GM15510 (cell line): ENCODE results near the gene GNAO1.

ENCODE experiments used
- POLR2A ChIP-seq: IDR thresholded peaks from 3 replicates; pipeline ENCODE4 v1.6.1; 2011; ENCODE audit warnings: borderline replicate concordance; ENCODE audit not compliant: insufficient read length; ENCODE audit errors: extremely low read depth

GNAO1 gene

DNA sequence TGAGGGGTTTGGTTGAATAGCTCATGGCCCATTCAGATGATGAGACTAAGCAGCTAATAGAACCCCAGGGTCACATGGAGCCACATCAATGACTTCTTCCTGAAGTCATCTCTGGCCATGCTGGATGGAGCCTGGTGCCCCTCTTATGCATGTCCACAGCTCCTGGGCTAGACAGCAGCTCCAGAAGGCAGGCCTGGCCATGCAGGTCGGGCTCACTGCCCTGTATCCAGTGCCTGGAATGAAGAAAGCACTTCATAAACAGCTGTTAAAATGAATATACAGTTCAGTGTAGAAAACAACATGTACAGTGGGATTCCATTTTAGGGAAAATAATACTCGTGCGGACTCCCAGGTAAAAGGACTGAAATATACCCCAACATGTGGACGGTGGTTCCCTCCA, 73.9 kb downstream of the GNAO1 start:
- TF ChIP-seq POLR2A: no peak

DNA sequence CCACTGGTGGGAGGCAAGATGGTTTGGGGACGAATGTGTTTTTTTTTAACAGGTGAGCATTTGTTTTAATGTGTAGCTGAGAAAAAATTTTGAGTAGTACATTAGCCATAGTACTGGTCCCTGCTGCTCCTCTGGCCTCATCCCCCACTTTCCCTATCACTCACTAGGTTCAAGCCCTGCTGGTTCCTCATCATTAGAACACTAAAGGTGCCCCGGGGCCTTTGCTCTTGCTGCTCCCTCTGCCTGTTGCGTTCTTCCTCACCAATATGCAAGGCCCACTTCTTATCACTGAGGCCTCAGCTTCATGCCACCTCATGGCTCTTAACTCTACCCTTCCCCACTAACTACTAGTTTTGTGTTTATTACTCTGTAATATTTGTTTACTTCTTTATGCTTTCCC, 74.5 kb downstream of the GNAO1 start:
- no peak for TF ChIP-seq POLR2A

GRCh38 chr16:56266641-56267607, 75.6 kb downstream of the GNAO1 start:
- TF ChIP-seq POLR2A: no peak

GRCh38 chr16:56267888-56268287, 76.6 kb downstream of the GNAO1 start:
- no peak for TF ChIP-seq POLR2A

DNA sequence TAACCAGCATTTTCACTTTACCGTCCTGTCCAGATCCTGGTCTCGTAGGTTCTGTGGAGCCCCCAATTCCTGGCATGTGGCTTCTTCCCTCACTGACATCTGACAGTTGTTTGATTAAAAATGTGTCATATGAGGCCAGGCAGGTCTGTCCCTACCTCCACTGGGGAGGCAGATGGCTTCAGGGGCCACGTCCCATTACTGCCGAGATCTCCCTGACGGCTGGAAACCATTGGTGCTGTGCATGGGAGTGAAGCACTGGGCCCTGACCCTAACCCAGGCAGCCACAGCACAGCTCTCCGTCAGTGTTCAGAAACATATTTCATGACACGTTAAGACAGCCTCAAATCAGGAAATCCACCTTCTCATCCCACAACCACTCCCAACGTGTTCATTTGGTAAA, 77.5 kb downstream of the GNAO1 start:
- no peak for TF ChIP-seq POLR2A

- TF ChIP-seq POLR2A: no peak
These were observed 78.0 kb downstream of the GNAO1 start for GRCh38 chr16:56269281-56269680.

- no peak for TF ChIP-seq POLR2A
These were observed 78.8 kb downstream of the GNAO1 start for GRCh38 chr16:56269811-56270684.

DNA sequence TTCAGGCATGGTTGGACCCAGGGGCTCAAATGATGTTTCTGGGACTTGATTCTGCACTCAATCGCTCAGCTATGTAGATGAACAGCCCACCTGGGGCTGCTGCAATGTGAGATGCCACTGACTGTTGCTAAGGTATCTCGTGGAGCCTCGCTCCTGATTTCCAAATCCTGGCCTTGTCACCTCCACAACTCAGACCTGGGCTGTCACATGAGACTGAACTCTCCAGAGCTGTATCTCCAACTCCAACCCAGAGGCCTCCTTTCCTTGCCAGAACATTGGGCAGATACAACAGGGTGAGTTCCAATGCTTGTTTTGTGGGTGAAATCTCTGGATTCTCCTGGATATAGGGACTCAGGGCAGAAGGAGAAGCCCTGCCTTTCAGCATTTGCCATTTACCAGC, 79.5 kb downstream of the GNAO1 start:
- TF ChIP-seq POLR2A: no peak

DNA sequence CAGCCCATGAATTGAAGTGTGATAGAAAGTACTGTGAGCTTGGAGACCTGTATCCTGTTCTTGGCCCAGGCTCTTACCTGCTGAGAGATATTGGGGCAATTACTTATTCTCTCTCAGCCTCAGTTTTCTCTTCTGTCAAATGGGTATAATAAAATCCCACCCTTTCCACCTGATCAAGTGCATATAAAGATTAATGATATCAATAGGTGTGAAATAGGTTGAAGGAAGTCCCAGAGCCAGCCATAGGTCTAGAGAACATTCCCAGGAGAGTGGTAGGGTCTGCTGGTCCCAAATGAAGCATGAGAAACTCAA, 81.2 kb downstream of the GNAO1 start:
- TF ChIP-seq POLR2A: no peak

- TF ChIP-seq POLR2A: no peak
These were observed 82.3 kb downstream of the GNAO1 start for GRCh38 chr16:56273615-56274014.

DNA sequence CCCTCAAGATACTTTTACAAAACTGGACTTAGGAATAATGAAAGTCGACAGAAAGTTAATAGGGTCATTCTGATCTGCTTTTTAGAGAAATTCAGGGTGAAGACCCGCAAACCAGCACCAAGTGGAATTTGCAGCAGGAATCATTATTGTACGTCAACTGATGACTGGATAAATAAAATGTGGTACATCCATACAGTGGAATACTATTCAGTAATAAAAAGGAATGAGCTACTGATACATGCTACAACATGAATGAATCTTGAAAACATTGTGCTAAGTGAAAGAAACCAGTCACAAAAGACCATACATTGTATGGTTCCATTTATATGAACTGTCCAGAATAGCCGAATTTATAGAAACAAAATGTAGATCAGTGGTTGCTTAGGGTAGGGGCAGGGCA, 83.1 kb downstream of the GNAO1 start:
- TF ChIP-seq POLR2A: no peak

DNA sequence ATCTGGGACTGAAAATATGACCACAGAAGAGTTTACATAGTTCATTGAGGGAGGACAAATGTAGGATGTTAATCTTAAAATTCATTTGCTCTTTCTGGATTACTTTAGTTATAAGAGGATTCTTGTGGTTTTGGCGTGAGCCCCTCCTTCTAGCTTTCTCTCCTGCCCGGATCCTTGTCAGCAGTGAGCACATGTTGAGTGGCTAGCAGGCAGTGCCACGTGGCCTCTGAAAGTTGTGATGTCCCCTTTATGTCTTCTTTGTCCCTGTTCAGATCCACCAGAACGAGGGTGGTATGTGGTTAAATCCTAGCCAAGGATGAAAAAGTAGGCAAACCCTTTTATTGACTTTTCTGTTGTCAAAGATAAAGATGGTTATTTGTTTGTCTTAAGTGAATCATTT, 83.8 kb downstream of the GNAO1 start:
- TF ChIP-seq POLR2A: no peak

GRCh38 chr16:56275801-56276200, 84.5 kb downstream of the GNAO1 start:
- no peak for TF ChIP-seq POLR2A

- TF ChIP-seq POLR2A: no peak
These were observed 85.8 kb downstream of the GNAO1 start for GRCh38 chr16:56277075-56277474.

DNA sequence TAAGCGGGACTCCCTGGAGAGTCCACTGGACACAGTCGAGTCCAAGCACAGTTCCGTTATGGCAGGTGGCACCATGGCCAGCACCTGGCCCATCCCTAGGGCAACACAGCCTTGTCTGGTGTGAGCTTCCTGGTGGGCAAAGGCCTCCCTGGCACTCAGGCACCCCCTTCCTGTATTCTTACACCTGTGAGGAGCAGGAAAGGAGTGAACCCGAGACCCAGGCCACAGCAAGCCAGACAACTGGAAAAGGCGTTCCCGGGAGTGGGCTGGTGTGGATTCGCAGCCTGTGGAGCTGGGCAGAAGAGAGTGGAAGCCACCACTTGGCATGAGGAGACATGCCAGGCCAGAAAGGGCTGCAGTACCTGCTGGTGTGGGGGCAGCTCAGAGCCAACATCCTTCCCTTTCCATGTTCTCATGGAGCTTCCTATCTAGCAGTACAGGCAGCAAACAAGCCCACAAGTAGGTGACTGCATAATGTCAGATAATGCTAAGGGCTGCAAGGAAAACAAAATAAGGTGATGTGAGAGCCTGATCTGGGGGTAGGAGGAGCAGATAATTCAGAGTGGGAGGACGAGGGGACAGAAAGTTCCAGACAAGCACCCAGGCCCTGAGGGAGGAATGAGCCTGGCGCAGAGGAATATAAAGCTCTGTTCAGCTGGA, 87.0 kb downstream of the GNAO1 start:
- no peak for TF ChIP-seq POLR2A
